Hematopoietic multipotent progenitor cell treated with erythropoietin and hydrocortisone succinate and interleukin-3 and kit ligand, for 4 days (in vitro differentiated cells): Measurements from ENCODE around the gene TMIE.

Source experiments
- DNase-seq: peaks from one replicate; pipeline ENCODE4 v3.0.0-alpha.2; 2015

Gene TMIE

DNA sequence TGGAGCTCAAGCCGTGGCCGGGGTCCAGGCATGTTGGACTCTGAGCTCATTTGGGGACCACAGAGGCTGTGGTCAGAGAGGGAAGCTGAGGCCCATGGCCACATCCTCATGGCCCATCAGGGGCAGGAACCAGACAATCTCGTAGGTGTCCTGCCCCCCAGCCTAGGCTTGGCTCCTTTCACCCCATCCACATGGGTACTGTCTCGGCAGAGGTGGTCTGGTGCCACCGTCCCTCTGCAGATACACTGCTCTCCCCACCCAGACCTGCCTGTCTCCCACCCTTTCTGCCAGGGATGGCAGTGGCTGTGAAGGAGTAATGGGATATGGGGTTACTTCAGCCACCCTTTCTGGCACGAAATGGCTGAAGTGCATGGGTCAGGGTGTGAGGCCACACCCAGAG, 8.5 kb downstream of the TMIE start:
- no peak for DNase-seq

DNA sequence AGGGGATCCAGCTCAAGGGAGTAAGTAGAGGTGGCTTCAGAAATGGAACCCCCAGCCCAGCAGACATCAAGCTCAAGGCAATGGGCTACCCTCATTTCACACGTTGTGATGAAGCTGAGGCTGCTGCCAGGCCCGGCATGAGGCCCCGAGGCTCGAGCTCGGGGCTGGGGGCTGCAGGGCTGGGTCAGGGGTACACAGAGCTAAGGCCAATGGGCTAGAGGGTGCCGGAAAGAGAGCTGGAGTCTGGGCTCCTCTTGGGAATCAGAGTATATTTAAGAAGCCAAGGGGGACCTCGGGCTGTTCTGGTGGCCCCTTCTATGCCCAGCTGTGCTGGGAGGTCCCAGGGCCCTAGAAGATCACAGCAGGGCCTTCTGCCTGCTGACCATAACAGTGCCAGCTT, 9.0 kb downstream of the TMIE start:
- no peak for DNase-seq

DNA sequence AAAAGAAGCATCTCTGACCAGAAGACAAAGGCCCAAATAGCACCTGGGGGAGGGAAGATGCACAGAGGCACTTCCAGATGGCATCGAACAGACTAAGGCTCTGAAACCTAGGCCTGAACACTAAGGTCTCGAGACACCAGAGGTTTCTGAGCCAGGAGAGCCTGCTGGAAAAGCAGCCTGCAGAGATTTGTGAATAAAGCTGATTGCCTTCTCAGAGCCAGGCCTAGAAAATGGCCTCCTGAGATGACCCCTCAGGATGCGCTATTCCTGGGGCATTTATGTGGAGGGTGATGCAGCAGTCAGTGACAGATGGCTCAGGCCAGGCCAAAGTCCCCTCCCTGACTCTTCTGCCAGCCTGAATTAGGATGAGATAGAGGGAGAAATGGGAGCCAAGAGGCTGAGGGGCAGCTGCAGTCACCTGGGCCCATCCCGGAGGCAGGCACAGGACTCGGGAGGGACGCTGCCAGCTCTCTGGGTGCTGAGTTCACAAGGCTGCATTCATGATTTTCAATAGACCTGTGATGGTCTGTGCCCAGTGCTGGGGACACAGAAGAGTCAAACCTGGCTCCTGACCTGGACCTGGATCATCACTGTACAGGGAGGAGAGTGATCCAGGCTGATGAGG, 9.6 kb downstream of the TMIE start:
- DNase-seq = no peak

DNA sequence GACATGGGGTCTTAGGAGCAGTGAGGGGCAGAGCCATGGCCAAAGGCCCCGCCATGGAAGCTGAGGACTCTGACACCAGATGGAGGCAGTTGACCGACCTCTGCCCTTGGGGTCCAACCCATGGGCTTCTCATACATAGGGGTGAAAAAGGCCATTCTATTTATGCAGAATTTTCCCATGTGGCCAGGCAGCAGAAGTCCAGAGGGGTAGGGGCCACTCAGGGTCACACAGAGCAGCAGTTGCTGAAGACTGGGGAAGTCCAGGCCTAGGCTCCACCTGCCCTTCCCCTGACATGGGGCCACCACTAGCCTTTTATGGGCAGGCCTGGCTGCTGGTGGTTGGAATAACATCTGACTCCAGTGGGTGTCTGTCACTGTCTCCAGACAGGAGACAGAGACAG, 10.1 kb downstream of the TMIE start:
- no peak for DNase-seq

- DNase-seq = no peak
These were observed 10.6 kb downstream of the TMIE start for GRCh38 chr3:46711760-46712159.

DNA sequence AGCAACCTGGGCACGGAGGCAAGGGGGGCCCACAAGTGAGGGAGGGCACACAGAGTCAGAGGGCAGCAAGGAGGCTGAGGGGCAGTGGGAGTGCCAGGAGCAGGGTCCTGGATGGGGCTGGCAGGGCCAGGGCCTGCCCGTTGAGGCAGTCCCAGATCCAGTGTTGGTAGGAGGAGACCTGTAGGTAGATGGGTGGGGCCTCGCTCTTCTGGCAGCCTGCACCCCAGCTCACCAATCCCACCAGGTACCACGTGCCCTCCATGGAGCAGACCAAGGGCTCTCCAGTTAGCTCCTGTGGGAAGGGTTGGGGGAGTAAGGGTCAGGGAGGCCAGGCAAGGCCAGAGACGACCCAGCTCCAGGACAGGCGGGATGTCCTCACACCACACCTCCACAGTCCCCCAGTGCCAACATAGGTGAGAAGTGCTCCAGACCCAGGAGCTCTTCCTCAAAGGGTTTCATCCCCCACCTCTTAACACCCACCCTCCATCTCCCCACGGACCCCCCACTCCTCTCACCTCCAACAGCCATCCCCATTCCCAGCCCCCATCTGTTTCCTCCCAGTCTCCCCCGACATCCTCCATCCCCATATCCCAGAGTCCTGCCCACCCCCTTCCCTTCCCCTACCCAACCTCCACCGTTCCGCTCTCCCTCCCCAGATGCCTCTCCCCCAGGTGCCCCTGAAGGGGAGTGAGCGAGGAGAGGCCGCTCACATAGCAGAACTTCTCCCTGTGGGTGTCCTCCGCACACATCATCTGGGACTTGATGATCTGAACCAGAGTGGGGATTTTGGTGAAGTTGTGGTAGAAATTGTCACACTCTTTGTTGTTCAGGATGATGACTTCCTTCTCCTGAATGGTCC, 11.2 kb downstream of the TMIE start:
- DNase-seq = no peak

DNA sequence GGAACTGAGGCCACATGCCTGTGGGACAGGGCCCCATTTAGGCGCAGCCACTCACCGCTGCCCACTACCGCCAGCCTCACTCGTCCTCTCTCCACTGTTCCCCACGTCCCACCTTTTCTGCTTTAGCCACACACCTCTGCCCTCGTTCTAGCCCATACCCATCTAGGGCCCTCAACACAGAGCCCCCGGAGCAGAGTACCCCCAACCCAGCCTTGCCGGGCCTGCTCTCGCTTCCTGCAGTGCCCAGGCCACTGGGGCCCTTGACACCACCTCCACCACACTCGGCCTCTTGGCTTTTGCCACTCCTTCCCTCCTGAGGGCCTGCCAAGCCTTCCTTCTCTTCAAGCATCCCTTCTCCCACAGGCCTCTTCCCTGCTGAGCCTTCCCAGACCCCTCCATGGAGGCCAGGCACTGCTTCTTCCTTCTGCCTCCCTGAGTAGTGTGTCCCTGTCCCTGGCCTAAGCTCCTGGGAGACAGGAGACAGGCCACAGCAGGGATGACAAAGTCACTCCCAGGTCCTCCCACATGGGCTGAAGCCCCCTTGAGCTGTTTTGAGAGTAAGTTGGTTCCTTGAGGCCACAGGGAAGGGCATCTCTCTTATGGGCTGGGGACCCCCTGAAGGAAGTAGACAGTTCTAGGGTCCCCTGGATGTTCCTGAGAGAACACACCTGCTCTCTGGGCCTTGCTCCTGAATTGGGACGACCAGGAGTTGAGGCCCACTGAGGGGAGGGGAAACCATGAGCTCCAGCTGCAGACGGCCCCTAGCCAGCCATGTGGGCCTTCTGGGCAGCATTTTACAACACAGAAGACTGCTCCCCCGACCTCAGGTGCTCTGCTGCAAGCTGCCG, 12.1 kb downstream of the TMIE start:
- no peak for DNase-seq

GRCh38 chr3:46713898-46714552, 12.8 kb downstream of the TMIE start:
- DNase-seq = no peak

DNA sequence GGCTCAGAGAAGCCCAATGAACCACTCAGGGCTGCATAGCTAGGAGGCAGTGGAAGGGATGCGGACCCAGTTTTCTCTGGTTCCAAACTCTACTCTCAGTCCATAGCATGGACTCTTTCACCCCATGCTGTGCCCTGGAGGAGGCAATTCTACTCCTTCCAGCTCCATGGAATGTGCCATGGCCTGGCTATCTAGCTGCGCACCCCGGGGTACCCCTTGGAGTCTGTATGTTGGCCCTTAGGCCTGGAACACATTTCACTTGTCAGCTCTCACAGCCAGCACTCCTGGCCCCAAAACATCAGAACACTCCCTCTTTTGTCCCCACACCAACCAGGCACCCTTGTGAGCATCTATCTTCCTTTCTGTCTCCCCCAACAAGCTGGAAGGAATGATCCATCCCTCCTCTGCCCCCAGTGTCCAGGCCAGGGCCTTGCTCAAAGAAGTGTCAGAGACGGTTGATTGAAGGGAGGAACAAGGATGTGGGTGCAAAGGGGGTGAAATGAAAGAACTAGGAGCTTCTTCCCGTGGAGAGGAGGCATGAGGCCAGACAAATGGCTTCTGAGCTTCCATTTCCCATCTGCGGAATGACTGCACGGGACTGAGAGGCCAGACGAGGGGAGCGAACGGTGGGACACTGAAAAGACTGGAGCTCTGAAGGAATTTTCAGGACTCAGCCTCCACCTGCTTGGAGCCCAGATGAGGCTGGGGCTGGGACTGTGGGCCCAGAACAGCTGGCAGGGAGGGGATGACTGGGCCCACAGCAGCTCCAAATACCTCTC, 13.7 kb downstream of the TMIE start:
- no peak for DNase-seq

DNA sequence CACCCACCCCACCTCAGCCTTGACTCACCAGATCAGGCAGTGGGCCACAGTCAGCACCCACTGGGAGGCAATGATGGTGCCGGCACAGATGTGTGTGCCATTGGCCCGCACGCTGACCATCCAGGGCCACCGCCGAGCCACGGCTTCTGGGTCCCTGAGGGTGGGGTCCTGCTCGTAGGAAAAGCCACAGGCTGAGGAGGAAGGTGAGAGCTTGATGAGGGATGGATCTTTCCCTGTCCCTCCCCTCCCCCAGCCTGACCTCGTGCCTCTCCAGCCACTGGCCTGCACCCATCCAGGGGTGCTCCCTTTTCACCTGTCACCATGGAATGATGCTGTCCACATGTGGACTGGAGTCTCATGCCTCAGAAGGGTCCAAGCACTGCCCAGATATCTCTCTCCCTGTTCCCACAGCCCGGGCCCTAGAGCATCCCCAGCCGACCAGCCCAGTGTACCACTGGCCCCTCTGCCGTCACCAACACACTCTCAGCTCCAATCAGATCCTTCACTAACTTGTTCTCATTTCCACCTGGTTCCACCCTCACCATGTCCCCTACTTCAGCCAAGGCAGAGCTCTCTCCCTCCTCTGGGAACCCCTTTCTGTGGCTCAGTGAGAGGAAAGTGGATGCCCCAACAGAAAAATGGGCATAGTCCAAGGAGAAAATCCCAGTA, 14.4 kb downstream of the TMIE start:
- no peak for DNase-seq

DNA sequence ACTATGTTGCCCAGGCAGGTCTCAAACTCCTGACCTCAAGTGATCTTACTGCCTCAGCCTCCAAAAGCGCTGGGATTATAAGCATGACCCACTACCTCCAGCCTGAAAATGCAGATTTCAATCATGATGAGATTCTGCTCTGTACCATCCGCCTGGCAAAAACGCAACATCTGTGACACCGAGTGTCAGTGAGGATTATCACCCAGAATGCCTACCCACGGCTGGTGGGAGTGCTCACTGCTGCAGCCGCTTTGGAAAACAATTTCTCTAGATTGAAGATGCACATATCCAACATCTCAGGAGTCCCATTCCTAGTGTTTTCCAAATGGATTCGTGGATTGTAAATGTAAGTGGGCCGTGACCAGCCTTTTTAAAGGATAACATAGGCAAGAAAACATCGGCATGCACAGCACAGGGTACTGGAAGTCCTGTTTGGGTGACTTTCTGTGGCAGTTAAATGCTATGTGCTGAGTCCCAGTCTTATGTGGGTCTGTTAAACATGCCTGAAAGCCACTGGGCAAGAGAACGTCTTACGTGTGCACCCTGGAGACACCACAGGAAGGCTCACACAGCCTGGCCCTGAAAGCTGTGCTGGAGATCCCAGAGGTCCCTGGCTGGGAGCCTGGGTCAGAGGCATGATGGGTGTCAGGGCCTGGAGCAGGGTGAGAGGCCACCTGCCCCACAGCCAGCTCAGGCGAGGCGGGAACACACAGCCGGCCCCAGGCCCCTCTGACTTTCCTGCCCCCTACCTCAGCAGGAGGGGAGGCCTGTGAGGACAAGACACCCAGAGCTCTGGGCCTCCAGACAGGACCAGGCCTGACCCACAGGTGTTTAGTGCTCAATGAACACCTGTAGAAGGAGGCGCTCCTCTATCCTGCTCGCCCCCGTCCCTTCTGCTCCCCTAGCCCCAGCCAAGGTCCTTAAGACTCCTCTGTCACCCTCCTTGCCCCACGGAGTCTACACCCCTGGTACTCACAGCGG, 15.6 kb downstream of the TMIE start:
- no peak for DNase-seq

GRCh38 chr3:46717447-46718231, 16.4 kb downstream of the TMIE start, which contains the start of gene PRSS50:
PRSS50 (minus strand) TSS chr3:46717869; CDS start chr3:46717824, 45 bp downstream.
- DNase-seq = peak; percentile 66

DNA sequence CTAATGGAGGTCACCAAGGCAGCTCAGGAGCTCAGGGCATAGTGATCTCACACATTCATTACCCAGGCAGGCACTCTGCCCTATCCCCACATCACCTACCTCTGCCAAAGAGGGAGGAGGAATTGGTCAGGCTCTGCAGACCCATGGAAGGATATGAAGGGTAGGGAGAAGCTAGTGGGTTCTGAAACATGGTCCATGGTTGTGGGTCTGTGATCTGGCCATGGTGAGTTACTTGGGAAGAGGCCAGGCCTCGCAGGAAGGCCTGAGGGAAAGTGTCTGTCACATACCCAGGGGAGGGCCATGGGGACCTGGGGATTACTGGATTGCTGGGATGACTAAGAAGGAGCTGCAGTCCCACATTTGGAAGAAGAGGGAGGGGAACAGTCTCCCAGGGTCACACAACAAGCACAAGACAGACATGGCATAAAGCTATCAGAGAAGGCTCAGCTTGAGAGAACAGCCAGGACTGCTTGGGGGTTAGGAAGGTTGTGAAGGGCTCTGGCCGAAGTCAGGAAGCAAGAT, 17.9 kb downstream of the TMIE start:
- DNase-seq = no peak

DNA sequence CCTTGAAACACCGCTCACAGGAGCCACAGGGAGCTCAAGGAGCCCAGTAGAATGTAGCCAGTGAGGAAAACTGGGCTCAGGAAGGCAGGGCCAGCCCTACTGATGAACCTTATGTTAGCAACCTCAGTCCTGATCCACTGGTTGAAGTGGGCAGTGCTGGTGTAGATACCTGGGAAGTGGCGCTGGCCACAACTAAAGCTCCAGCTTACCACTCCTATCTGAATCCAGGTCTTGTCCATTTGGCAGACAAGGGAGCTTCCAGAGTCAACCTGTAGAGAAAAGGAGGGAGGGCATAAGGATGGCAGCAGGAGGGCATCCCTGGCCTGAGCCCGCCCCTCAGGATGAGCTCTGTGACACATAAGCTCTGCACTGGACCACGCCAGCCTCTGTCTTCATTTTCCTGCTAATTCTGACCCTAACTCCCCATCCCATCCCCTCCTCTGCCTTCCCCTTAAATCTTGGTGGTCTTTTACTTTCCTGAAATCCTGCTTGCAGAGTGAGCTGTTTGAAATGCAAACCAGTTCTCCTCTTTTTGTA, 18.6 kb downstream of the TMIE start:
- no peak for DNase-seq

- no peak for DNase-seq
These were observed 19.8 kb downstream of the TMIE start for GRCh38 chr3:46721009-46721408.

DNA sequence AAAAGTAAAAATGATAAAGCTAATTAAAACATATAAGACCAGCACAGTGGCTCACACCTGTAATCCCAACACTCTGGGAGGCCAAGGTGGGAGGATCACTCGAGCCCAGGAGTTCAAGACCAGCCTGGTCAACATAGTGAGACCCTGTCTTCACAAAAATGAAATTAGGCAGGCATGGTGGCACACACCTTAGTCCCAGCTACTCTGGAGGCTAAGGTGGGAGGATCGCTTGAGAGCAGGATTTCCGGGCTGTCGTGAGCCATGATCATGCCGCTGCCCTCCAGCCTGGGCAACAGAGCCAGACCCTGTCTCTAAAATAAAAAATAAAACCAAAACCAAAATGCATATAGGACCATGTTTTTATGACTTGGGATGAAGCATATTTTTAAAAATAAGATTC, 21.3 kb downstream of the TMIE start:
- DNase-seq = no peak

- no peak for DNase-seq
These were observed 23.2 kb downstream of the TMIE start for GRCh38 chr3:46724424-46724823.

DNA sequence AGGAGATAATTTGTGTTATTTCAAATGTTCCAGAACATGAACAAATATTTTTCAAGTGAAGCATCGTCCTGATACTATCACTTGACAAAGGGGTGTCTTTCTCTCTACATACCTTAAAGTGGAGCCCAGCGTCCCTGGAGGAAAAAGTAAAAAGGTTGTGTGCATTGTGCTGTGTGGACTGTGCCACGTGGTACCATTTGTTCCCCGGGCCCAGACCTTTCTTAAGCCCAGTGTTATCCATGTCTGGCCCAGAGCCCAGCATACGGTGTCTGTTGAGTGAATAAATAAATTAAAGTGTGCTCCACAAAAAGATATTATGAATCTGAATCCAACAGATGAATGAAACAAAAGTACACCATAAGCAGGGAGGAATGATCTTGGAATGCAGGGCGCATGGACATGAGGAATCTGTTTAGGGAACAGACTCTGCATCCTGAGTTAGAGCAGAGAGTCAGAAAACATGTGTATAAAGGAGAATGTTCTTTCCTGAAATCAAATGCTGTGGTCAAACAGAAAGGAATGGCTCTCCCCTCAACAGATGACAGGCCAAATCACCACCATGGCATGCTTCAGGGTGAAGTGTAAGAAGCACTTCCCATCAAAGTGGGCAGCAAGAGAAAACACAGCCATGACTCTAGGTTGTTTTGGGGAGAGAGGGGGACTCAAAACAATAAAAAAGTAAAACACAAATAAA, 24.6 kb downstream of the TMIE start:
- no peak for DNase-seq
